ENCODE results near the gene CCDC69.
"Not testable (repeated sequence)": the region's sequence is repeated elsewhere in the genome, so short reads cannot be mapped to it uniquely, and the experiment has no call there.

CCDC69 gene

GRCh38 chr5:151244206-151244605 lies 20.3 kb upstream of the CCDC69 start:
- DNase-seq, result no peak

GRCh38 chr5:151243564-151243963 lies 19.7 kb upstream of the CCDC69 start:
- DNase-seq, result peak; percentile 19

DNA sequence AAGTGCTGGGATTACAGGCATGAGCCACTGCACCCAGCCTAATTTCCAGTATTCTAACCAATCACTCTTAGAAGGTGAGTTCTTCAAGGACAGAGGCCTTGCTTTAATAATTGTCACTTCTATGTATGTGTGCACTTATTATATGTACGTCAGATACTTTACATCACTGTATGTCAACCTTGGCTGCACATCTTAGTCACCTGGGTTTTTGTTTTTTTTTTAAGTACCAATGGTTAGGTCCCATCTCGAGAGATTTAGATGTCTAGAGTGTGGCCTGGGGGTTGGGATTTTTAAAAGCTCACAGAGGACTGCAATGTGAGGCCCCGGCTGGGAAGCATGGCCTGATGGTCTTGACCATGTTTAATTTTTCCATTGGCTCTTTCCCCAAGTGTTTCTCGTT lies 19.2 kb upstream of the CCDC69 start:
- DNase-seq, result no peak

GRCh38 chr5:151240924-151241635 lies 17.2 kb upstream of the CCDC69 start:
- no peak for DNase-seq

GRCh38 chr5:151240268-151240835 lies 16.5 kb upstream of the CCDC69 start:
- not testable (repeated sequence) for DNase-seq

DNA sequence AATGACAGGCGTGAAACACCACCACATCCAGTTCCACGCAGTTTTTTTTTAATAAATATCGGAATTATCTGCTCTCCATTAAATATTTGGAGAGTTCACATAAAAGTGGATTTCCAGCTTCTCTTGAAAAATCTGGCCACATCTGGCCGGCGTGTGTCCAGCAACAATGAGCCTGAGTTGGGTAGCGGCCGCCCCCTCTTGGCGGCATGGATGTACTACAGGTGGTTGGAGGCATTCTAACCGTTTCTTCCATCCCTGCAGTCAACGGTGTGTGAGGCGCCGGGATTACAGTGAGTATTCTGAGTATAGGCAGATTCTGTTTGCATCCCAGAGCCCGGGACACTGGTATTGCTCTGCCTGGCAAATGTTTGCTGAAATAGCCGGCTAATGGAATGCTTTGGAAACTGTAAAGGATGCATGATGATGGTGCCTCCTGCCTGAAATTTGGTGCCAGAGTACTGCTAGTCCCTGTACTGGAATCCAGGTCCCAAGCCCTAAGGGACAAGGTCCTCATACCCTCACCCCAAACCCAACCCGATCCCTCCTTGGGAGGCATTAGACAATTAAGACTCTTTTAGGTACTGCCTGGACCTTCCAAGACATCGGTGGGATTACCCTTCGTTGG lies 15.5 kb upstream of the CCDC69 start:
- peak; percentile 74 for DNase-seq

- no peak for DNase-seq
These were observed 14.4 kb upstream of the CCDC69 start for GRCh38 chr5:151238303-151238741.

DNA sequence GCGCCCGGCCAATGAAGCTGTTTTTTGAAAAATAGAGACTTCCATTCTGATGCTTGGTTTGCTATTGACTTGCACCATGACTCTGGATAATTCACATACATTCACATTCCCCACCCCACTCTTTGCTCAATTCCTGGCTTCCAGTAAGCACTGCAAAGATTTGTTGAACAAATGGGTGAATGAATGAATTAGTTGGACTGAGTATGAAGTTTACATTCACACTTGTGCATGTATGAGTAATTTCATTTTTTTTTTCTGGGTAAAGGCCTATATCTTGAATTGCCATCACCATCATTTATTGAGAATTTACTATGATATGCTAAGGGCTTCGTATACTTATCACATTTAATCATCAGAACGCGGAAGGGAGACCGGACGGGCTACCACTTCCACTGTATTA lies 13.8 kb upstream of the CCDC69 start:
- no peak for DNase-seq

DNA sequence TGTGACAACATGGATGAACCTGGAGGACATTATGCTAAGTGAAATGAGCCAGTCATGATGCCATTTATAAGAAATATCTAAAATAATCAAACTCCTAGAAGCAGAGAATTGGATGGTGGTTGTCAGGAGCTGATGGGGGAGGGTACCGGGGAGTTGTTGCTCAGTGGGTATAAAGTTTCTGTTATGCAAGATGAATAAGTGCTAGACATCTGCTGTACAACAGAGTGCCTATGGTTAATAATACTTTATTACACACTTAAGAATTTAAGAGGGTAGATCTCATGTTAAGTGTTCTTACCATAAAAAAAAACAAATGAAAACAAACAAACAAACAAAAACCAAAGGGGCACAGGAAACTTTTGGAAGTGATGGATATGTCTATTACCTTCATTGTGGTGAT lies 13.0 kb upstream of the CCDC69 start:
- no peak for DNase-seq

- DNase-seq, result not testable (repeated sequence)
These were observed 11.3 kb upstream of the CCDC69 start for GRCh38 chr5:151235239-151235571.

GRCh38 chr5:151234476-151235238 lies 10.8 kb upstream of the CCDC69 start:
- DNase-seq, result peak; percentile 61

DNA sequence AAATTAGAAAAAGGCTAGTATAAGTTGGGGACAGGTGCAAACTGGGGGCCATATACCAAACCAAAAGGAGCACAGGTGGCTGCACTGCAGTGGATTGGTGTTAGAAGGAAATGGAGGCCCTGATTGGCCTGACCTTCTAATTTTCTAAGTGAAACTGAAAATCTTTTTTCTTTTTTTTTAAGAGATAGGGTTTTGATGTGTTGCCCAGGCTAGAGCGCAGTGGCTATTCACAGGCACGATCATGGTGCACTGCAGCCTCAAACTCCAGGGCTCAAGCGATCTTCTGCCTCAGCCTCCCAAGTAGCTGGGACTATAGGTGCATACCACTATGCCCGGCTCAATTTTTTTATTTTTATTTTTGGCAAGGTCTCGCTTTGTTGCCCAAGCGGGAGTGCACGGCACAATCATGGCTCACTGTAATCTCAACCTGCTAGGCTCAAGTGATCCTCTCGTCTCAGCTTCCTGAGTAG lies 9.8 kb upstream of the CCDC69 start:
- no peak for DNase-seq

GRCh38 chr5:151231359-151231758 lies 7.5 kb upstream of the CCDC69 start:
- DNase-seq, result no peak

GRCh38 chr5:151230048-151230680 lies 6.3 kb upstream of the CCDC69 start:
- no peak for DNase-seq

- no peak for DNase-seq
These were observed 5.1 kb upstream of the CCDC69 start for GRCh38 chr5:151228986-151229385.

GRCh38 chr5:151227918-151228447 lies 4.1 kb upstream of the CCDC69 start:
- DNase-seq, result no peak

- DNase-seq, result no peak
These were observed 1.6 kb upstream of the CCDC69 start for GRCh38 chr5:151225475-151225874.

DNA sequence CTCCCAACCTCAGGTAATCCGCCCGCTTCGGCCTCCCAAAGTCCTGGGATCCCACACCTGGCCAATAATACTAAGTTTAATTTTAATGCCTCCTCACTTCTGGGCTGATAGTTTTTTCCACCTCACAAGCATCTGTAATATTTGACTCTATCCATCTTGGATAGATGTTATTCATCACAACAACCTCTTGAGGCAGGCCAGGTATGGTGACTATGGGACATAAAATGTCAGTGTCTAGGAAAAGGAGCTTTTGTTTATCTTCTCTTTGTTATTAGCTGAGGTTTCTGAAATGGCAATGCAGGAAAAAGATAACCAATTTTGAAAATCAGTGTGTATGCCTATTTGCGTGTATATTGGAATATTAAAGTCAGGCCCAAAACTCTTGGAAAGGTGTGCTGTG lies 1.2 kb upstream of the CCDC69 start:
- DNase-seq, result no peak

DNA sequence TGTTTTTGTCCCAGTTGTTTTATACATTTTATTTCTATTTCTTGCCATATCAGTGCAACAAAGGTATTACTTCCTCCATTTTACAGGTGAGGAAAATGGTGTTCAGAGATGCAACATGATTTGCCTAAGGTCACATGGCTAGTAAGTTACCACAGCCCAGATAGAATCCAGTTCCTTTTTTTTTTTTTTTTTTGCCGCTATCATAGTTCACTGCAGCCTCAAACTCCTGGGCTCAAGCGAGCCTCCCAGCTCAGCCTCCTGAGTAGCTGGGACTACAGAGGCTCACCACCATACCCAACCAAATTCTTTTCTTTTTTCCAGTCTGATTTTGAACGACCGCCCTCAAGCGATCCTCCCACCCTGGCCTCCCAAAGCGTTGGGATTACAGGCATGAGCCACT lies 480 bp upstream of the CCDC69 start:
- DNase-seq, result no peak

DNA sequence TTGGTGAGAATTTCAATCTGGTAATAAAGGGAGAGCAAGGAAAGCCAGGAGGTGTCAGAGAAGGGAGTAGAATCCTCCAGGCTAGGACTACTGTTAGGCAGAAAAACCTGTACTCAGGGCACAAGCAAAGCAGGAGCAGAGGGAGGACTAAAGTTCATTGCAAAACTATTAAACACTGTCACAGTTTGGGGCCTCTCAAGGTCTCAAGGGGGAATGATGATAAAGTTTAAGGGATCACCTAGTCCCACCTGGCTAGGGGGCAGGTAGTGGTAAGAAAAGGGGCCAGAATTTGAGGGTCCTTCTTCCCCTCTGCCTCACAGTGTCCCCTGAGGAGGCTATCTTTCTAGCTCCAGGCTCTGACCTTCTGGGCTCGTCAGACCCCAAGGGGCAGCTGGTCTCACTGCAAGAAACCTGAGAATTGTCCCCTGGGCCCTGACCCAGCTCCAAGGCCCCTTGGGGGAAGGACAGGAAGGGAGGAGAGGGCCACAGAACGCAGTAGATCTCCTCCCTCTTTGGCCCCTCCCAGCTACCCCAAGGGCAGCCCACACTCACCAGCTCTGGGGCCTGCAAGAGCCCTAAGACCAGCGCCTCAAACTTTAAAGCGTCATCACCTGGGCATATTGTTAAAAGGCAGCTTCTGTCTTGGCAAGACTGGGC lies 974 bp downstream of the CCDC69 start:
- DNase-seq, result peak; percentile 76

DNA sequence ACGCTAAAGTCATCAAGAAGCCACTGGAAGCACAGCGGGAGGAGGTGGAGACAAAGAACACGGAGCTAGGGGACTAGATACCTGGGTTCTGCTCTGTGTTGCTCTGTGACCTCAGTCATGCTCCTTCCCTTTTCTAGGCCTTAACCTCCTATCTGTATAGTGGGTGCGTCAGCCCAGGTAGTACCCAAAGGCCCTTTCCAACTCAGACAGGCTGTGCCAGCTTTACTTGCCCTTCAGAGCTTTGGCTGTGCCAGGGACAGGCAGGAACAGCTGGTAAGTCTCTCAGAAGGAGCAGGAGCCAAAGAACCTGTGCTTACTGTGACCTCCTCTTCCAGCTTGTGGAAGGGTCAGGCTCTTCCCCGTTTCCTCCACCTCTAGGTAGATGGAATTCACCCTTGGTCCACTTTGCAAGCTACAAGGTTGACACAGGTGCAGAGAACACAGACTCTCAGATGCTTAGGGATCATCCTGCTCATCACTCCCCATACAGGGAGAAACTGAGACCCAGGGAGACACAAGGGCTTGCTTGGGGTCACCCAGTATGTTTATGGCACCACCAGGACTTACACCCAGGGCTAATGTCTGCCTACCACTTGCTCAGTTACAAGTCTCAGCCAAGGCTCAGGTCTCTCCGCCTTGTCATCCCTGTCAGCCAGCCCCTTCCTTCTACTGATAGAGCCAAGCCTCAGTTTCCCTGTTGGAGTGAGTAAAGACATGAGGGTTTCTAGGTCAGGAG lies 1.7 kb downstream of the CCDC69 start:
- DNase-seq, result peak; percentile 46

- peak; percentile 50 for DNase-seq
These were observed 2.3 kb downstream of the CCDC69 start for GRCh38 chr5:151221574-151221973.

Measured in CD4-positive, alpha-beta T cell treated with Interleukin-17A for 4 hours (primary cell).